Body of pancreas (tissue), 4 donors: ENCODE data around the gene VSX1. TPM values are rescaled to one million over a fixed set of nuclear protein-coding genes. Genes with fewer than 3 reads are reported as not detected.

Experiments used
- ATAC-seq: fragments of 150-250 bp; one replicate; pipeline ENCODE4 v1.9.1; 2016
- DNase-seq, 4 donors: peaks; one replicate each; pipeline ENCODE4 v3.0.0-alpha.2; 2019
- H3K27ac ChIP-seq, 4 donors: fragments of 200-600 bp; sonication (generic); 1 replicate in 3 of 4; 2 replicates in 1 of 4; pipeline versions ENCODE4 v1.5.1 to v1.6.1; 2016 to 2019; ENCODE audit warnings: mild to moderate bottlenecking in 1 of 4, mixed read lengths in 1 of 4, moderate library complexity in 1 of 4
- H3K27me3 ChIP-seq, 2 donors: fragments of 200-600 bp; sonication (generic); one replicate each; pipeline ENCODE4 v1.6.0; 2016; ENCODE audit warnings: mild to moderate bottlenecking in 1 of 2
- H3K36me3 ChIP-seq, 2 donors: fragments of 200-600 bp; sonication (generic); replicated peaks in 1 of 2; 2 replicates each; pipeline ENCODE4 v1.5.1; 2016; ENCODE audit warnings: low read depth in 2 of 2; ENCODE audit not compliant: insufficient read depth in 1 of 2
- H3K4me1 ChIP-seq: fragments of 200-600 bp; sonication (generic); one replicate; pipeline ENCODE4 v1.6.0; 2016
- H3K4me3 ChIP-seq, 2 donors: fragments of 200-600 bp; sonication (generic); 1 replicate in 1 of 2; 2 replicates in 1 of 2; pipeline ENCODE4 v1.5.1; 2016 to 2019
- H3K9me3 ChIP-seq, 3 donors: fragments of 200-600 bp; sonication (generic); 1 replicate in 2 of 3; 2 replicates in 1 of 3; pipeline ENCODE4 v1.5.1; 2016
- POLR2A ChIP-seq, 3 donors: fragments of 450-650 bp; IDR thresholded peaks; one replicate each; pipeline ENCODE4 v1.6.1; 2016; ENCODE audit warnings: antibody characterized with exemption in 3 of 3, mild to moderate bottlenecking in 2 of 3
- WGBS, 2 donors: methylation state at CpG; one replicate each; pipeline ENCODE4 v1.1.5; 2017; 5-methylcytosine and 5-hydroxymethylcytosine counted together
- intact Hi-C: fragments of 100-400 bp; cut with DNase I; formaldehyde crosslinking; loops from one replicate; pipeline ENCODE4 v1.15.1; 2023
- total RNA-seq, 2 donors: library from RNA; depleted of rRNA; stranded (reverse); fragments of >200 nt; gene quantifications; one replicate each; pipeline ENCODE4 v1.1.0, GENCODE V29; 2016
- TF ChIP-seq, protein P1 (sequence below), 7 experiments: fragments of 450-650 bp in 4 of 7; fragments of 200-600 bp in 3 of 7; sonication (generic) in 3 of 7; IDR thresholded peaks; one replicate each; pipeline ENCODE4 v1.5.1; 2016 to 2019; ENCODE audit warnings: antibody characterized with exemption in 7 of 7

Gene VSX1
- total RNA-seq, 2 donors from 2014 or later: 0.66 TPM; not detected in 1

DNA sequence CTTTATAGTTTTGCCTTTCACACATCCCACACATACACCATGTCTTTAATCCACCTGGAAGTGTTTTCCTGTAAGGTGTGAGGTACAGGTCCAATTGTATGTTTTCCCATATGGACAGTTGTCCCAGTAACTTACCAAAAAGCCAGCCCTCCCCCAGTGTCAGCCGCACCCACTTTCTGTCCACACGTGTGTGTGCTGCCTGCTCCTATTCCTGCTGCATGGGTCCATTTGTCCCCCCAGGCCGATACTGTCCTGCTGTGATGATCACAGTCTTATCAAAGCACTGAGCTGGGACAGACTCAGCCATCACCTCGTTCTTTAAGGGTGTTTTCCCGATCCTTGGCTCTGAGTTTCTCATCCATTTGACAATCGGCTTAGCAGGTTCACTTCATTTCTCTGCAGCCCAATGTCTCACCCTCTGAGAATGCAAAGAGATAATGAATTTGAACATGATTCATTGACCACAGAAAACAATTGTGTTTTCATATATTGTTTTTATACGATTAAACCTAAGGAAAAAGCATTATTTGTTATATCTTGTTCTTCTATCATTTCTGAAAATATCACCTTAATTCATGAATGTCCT lies 9.6 kb downstream of the VSX1 start:
- no peaks in the 10 kb centered on the region for H3K36me3 ChIP-seq
- H3K27me3 ChIP-seq: no peaks in the 10 kb centered on the region
- no peak for TF ChIP-seq POLR2A (IDR thresholded peaks at IDR 0.05)
- TF ChIP-seq, protein P1, sequence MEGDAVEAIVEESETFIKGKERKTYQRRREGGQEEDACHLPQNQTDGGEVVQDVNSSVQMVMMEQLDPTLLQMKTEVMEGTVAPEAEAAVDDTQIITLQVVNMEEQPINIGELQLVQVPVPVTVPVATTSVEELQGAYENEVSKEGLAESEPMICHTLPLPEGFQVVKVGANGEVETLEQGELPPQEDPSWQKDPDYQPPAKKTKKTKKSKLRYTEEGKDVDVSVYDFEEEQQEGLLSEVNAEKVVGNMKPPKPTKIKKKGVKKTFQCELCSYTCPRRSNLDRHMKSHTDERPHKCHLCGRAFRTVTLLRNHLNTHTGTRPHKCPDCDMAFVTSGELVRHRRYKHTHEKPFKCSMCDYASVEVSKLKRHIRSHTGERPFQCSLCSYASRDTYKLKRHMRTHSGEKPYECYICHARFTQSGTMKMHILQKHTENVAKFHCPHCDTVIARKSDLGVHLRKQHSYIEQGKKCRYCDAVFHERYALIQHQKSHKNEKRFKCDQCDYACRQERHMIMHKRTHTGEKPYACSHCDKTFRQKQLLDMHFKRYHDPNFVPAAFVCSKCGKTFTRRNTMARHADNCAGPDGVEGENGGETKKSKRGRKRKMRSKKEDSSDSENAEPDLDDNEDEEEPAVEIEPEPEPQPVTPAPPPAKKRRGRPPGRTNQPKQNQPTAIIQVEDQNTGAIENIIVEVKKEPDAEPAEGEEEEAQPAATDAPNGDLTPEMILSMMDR (IDR thresholded peaks at IDR 0.05): no peak
- peaks cover 9% of the 10 kb centered on the region for H3K4me1 ChIP-seq
- H3K4me3 ChIP-seq: no peak overlapping the region
- ATAC-seq: no peak
- WGBS, 2 donors: 65 to 67% methylated on average over 7 of the region's 7 CpGs
- H3K27ac ChIP-seq: no peak overlapping the region
- no peaks in the 10 kb centered on the region for H3K9me3 ChIP-seq
- no peak for DNase-seq
- intact Hi-C loops: loop anchor here (10.0 kb wide), 1 partner anchor 112 kb away; no protein-coding TSS in a partner anchor

DNA sequence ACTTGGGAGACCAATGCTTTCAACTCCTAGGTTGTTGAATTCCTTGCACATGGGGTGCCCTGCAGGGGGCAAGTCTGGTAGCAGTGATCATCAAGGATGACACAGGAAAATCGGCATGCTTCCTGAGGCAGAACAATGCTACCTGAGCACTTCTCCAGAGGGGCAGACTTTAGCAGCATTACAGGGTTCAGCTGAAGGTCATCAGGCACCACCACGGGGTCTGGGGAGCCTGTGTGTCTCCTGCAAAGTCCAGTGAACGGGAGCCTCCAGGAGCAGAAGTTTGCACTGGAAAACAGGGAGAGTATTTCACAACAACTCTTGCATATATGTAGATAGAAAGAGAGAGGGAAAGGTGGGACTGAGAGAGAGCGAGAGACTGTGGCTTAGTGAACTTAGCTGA lies 10.2 kb downstream of the VSX1 start:
- Histone ChIP-seq H3K27me3 (no peaks in the 10 kb centered on the region), H3K4me1 (peaks cover 3% of the 10 kb centered on the region), H3K4me3 (no peak overlapping the region), H3K27ac (no peak overlapping the region), H3K9me3 (no peaks in the 10 kb centered on the region), H3K36me3 (no peaks in the 10 kb centered on the region)
- ATAC-seq (no peak), DNase-seq (no peak)
- 32 to 56% methylated on average over 4 of the region's 4 CpGs for WGBS, 2 donors
- TF ChIP-seq, protein P1 (IDR thresholded peaks at IDR 0.05): no peak
- TF ChIP-seq POLR2A (IDR thresholded peaks at IDR 0.05): no peak
- intact Hi-C loops: loop anchor here (10.0 kb wide), 1 partner anchor 113 kb away; no protein-coding TSS in a partner anchor

DNA sequence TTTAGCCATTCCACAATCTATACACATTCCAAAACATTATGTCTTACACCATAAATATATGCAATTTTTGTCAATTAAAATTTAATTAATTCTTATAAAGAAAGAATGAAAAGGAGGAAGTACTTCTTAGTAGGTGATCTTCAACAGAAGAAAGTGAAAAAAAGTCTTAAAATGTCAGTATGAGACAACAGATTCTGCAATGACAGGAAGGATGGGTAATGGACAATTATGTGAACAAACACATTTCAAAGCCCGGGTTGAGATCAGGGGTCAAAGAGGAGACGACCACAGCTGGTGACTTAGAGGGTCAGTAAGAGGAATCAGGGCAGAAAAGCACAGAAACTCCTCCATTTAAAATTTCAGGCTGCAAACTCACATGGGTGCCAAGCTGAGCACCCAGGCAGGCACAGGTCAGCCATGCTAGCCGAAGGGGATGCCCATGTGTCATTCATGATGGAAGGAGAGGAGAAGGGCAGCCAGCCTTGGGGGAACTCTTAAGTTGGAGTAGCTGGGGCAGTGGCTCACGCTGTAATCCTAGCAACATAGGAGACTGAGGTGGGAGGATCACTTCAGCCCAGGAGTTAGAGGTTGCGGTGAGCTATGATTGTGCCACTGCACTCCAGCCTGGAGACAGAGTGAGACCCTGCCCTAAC lies 11.0 kb downstream of the VSX1 start:
- no peak overlapping the region for H3K27ac ChIP-seq
- H3K36me3 ChIP-seq: no peaks in the 10 kb centered on the region
- DNase-seq: no peak
- no peaks in the 10 kb centered on the region for H3K9me3 ChIP-seq
- ATAC-seq: no peak
- H3K4me1 ChIP-seq: peaks cover 6% of the 10 kb centered on the region
- WGBS, 2 donors: 55 to 61% methylated on average over 5 of the region's 5 CpGs
- H3K27me3 ChIP-seq: no peaks in the 10 kb centered on the region
- intact Hi-C loops: loop anchor here (10.0 kb wide), 1 partner anchor 114 kb away; no protein-coding TSS in a partner anchor
- H3K4me3 ChIP-seq: no peak overlapping the region
- TF ChIP-seq POLR2A (IDR thresholded peaks at IDR 0.05): no peak
- TF ChIP-seq, protein P1 (IDR thresholded peaks at IDR 0.05): no peak

DNA sequence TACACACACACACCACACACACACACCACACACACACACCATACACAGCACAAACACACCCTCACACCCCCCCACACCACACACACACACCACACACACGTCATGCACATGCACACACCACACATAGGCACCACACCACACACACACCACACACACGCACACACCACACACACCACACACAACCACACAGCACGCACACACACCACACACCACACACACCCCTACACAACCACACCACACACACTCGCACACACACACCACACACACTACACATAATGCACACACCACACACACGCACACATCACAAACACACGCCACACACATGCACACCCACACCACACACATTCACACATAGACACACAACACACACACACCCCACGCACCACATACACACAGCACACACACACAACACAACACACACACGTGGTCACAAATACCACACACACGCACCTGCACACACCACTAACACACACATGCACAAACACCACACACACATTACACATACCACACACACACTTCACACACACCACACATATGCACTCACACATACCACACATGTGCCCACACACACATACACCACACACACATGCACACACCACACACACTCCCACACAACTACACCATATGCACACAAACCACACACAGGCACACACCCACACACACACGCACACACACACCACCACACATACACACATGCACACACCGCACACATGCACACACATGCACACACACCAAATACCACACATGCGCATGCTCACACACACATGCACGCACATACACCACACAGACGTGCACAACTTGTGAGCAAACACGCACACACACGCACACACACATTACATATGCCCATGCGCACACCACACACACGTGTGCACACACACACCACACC lies 14.6 kb downstream of the VSX1 start:
- H3K4me1 ChIP-seq: peaks cover 16% of the 10 kb centered on the region
- WGBS, 2 donors: 85 to 86% methylated on average over 18 of the region's 18 CpGs
- DNase-seq (peak in 1 of 4 donors; percentile 8), ATAC-seq (no peak)
- TF ChIP-seq, protein P1 (IDR thresholded peaks at IDR 0.05): no peak
- TF ChIP-seq POLR2A (IDR thresholded peaks at IDR 0.05): no peak
- H3K27ac ChIP-seq: no peak overlapping the region
- intact Hi-C loops: no loop called here
- no peaks in the 10 kb centered on the region for H3K36me3 ChIP-seq
- H3K4me3 ChIP-seq: no peak overlapping the region
- H3K9me3 ChIP-seq: no peaks in the 10 kb centered on the region
- no peaks in the 10 kb centered on the region for H3K27me3 ChIP-seq
